Brain microvascular endothelial cell (primary cell): ENCODE data around the gene KIF1A.

ENCODE experiments used
- DNase-seq: peaks from one replicate; pipeline ENCODE4 v3.0.0-alpha.2; 2020
- H3K27ac ChIP-seq: fragments of 250-450 bp; sonication (Bioruptor Pico); 2 replicates; pipeline ENCODE4 v1.5.1; 2020; ENCODE audit warnings: mild to moderate bottlenecking, moderate library complexity
- H3K27me3 ChIP-seq: fragments of 250-450 bp; sonication (Bioruptor Pico); replicated peaks from 2 replicates; pipeline ENCODE4 v1.5.1; 2020; ENCODE audit warnings: mild to moderate bottlenecking
- H3K36me3 ChIP-seq: fragments of 250-450 bp; sonication (Bioruptor Pico); replicated peaks from 2 replicates; pipeline ENCODE4 v1.5.1; 2020; ENCODE audit warnings: mild to moderate bottlenecking
- H3K4me3 ChIP-seq: 2 replicates; pipeline ENCODE4 v1.5.1; 2011; ENCODE audit warnings: low read depth, mild to moderate bottlenecking, control low read depth, low read length, moderate library complexity
- CTCF ChIP-seq: IDR thresholded peaks from 2 replicates; pipeline ENCODE4 v1.5.1; 2011; ENCODE audit warnings: low read depth, mild to moderate bottlenecking, moderate library complexity, low read length, control low read depth, inconsistent platforms; ENCODE audit errors: missing control alignments
- in situ Hi-C: cut with HindIII; loops from 2 replicates; pipeline ENCODE4 v1.10.0; 2017; ENCODE audit warnings: low sequenced_read_pairs, low pct_ligation_motif_present

KIF1A gene

GRCh38 chr2:240818293-240819125 lies 1.5 kb downstream of the KIF1A start:
- TF ChIP-seq CTCF: no peak
- Histone ChIP-seq H3K4me3 (no peak overlapping the region), H3K36me3 (no peaks in the 10 kb centered on the region), H3K27ac (no peak overlapping the region), H3K27me3 (peaks cover 49% of the 10 kb centered on the region)
- in situ Hi-C loops: no loop called here
- no peak for DNase-seq

- H3K4me3 ChIP-seq: no peak overlapping the region
- peaks cover 43% of the 10 kb centered on the region for H3K27me3 ChIP-seq
- TF ChIP-seq CTCF: no peak
- in situ Hi-C loops: no loop called here
- DNase-seq: no peak
- H3K36me3 ChIP-seq: no peaks in the 10 kb centered on the region
- no peak overlapping the region for H3K27ac ChIP-seq
Observed at GRCh38 chr2:240817496-240818292, 2.3 kb downstream of the KIF1A start.

GRCh38 chr2:240816584-240817495 lies 3.2 kb downstream of the KIF1A start:
- DNase-seq: no peak
- no peaks in the 10 kb centered on the region for H3K36me3 ChIP-seq
- in situ Hi-C loops: no loop called here
- no peak for TF ChIP-seq CTCF
- H3K4me3 ChIP-seq: no peak overlapping the region
- peaks cover 36% of the 10 kb centered on the region for H3K27me3 ChIP-seq
- H3K27ac ChIP-seq: no peak overlapping the region

- no peak for DNase-seq
Observed at GRCh38 chr2:240815761-240816583, 4.0 kb downstream of the KIF1A start.

More at GRCh38 chr2:240815761-240816583, 4.0 kb downstream of the KIF1A start:
- Histone ChIP-seq H3K27me3 (peaks cover 27% of the 10 kb centered on the region), H3K27ac (no peak overlapping the region), H3K4me3 (no peak overlapping the region), H3K36me3 (no peaks in the 10 kb centered on the region)
- in situ Hi-C loops: no loop called here
- TF ChIP-seq CTCF: no peak
